Stimulated activated CD4-positive, alpha-beta T cell treated with anti-CD3 and anti-CD28 coated beads, Interleukin-4, amount 100 ng/mL, for 48 hours (primary cell): ENCODE data around the gene SIK3.

Source experiments
- DNase-seq, 2 donors: peaks; one replicate each; pipeline ENCODE4 v3.0.0-alpha.2; 2020; ENCODE audit warnings: low read depth in 2 of 2

The SIK3 gene

DNA sequence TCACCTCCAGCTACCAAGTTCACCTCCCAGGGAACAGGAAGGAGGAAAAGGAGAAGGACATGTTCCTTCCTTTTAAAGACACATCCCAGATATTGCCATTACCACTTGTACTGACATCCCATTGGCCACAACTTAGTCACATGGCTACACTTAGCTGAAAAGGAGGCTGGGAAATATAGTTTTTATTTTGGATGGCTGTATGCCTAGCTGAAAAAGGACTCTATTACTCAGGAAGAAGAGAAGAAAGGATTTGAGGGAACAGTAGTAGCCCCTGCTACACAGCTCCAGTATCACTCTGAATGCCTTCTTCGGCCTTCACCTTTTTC lies 304.5 kb downstream of the SIK3 start:
- DNase-seq = no peak
